Activated T-helper 2 cell treated with anti-CD3 and anti-CD28 coated beads, Interferon-gamma antibody, Interleukin-2, Interleukin-4, amounts not matched to agents 10 μg/mL and 5 μg/mL and 100 μg/mL, durations not matched to agents 14 hours and 24 hours and 36 hours (primary cell): ENCODE measurements around the gene RANGAP1. TPM values are rescaled to one million over a fixed set of nuclear protein-coding genes. Genes with fewer than 3 reads are reported as not detected.

Experiments used
- DNase-seq: peaks from one replicate; pipeline ENCODE4 v3.0.0; 2021; ENCODE audit warnings: low spot score
- H3K27ac Mint-ChIP-seq: one replicate; pipeline ENCODE4 v1.8.0; 2021; ENCODE audit warnings: mixed read lengths
- H3K27me3 Mint-ChIP-seq: one replicate; pipeline ENCODE4 v1.8.0; 2021; ENCODE audit warnings: low read depth, mixed read lengths
- H3K36me3 Mint-ChIP-seq: one replicate; pipeline ENCODE4 v1.8.0; 2021; ENCODE audit warnings: low read depth, mixed read lengths
- H3K4me1 Mint-ChIP-seq: one replicate; pipeline ENCODE4 v1.8.0; 2021; ENCODE audit warnings: low read depth, mixed read lengths
- H3K4me3 Mint-ChIP-seq: one replicate; pipeline ENCODE4 v1.8.0; 2021; ENCODE audit warnings: low read depth, mild to moderate bottlenecking, moderate library complexity, mixed read lengths
- H3K9me3 Mint-ChIP-seq: one replicate; pipeline ENCODE4 v1.8.0; 2021; ENCODE audit warnings: mixed read lengths
- intact Hi-C: fragments of 100-400 bp; cut with micrococcal nuclease; formaldehyde crosslinking; loops from one replicate; pipeline ENCODE4 v1.15.1; 2023
- total RNA-seq: library from RNA; stranded (reverse); gene quantifications from 2 replicates; pipeline ENCODE4 v1.2.3, GENCODE V29; 2022

The RANGAP1 gene, protein sequence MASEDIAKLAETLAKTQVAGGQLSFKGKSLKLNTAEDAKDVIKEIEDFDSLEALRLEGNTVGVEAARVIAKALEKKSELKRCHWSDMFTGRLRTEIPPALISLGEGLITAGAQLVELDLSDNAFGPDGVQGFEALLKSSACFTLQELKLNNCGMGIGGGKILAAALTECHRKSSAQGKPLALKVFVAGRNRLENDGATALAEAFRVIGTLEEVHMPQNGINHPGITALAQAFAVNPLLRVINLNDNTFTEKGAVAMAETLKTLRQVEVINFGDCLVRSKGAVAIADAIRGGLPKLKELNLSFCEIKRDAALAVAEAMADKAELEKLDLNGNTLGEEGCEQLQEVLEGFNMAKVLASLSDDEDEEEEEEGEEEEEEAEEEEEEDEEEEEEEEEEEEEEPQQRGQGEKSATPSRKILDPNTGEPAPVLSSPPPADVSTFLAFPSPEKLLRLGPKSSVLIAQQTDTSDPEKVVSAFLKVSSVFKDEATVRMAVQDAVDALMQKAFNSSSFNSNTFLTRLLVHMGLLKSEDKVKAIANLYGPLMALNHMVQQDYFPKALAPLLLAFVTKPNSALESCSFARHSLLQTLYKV
- 189 and 192 TPM in 2 replicates for total RNA-seq

DNA sequence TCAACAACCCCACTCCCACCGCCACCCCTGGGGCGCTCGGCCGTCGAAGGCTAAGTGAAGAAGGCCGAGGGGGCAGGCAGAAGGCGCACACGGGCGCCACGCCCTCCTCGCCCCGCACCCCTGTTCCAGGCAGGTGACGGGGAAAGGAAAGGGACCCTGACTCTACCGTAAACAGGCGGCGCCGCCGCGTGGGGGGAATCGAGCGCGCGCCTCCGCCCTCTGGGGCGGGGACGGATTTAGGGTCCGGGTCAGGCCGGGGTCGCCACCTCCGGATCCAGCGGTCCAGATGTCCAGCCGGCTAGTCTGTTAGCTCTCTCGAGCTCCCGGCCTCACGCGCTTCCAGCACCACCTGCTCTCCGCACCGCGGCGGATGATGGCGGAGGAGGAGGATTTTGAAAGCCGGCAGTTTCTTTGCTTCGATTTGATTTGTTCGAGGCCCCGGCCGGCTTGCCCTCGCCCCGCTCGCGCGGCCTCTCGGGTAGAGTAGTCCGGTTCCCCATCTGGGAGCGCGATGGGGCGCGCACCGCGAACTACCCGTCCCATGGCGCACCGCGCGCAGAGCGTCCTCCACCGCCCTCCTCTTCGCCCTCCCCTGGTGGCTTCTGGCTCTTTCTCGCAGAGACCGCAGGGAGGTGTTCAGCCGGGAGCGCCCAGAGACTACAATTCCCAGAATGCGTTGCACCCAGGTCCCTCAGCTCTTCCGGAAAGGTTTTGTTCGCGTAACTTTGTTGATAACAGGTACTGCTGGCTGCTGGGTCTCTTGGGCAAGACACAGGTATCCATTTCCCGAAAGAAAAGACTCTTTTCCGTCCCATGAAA lies at the start of gene RANGAP1:
Gene RANGAP1 (minus strand): TSS at position 368 of the 819 bp plus-strand sequence. CDS start 5,143 bp downstream, outside the sequence.
- Mint-ChIP-seq H3K4me3 (peak within 1 kb of the TSS; percentile 93), H3K9me3 (no peaks in the 10 kb centered on the region), H3K27ac (peak within 1 kb of the TSS; percentile 96), H3K4me1 (peaks cover 30% of the 10 kb centered on the region), H3K27me3 (no peaks in the 10 kb centered on the region), H3K36me3 (peaks cover 32% of the 10 kb centered on the region)
- DNase-seq, result peak; percentile 99
- intact Hi-C loops, result loop anchor here (1.0 to 5.0 kb wide), 7 partner anchors 15 to 429 kb away; partner anchors contain the start of genes EP300, L3MBTL2, RBX1 and ST13

DNA sequence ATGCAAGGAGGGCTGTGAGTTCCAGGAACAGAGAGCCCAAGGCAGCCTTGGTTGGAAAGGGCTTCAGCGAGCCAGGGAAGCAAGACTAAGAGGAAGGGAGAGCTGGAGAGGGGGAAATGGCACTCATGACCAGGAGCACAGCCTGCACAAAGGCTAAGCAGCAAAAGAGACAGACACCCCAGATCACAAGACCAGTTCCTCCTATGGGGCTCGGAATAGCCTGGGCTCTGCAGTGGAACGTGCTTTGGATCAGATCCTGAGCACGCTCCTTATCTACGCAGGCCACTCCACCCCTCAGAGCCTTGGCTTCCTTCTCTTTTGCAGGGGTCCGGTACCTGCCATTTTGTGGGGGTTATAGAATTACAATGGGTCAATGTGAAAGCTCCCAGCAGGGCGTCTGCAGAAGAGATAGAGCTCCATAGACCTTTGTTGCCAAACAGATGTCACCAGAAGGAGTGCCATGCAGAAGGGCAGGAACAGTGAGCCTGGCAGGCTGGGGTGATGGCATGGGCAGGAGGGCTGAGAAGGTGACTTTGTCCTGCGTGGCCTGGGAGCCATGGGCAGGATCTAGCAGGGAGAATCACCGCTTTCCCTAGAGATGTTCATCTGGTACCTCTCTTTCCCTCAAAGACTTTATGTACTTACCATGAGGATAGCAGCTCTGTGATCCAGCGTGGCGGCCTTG lies 49.1 kb upstream of the RANGAP1 start:
- peaks cover 41% of the 10 kb centered on the region for H3K36me3 Mint-ChIP-seq
- H3K9me3 Mint-ChIP-seq, result no peaks in the 10 kb centered on the region
- no peaks in the 10 kb centered on the region for H3K27me3 Mint-ChIP-seq
- peaks cover 2% of the 10 kb centered on the region for H3K4me1 Mint-ChIP-seq
- no peak for DNase-seq
- peak overlapping the region; percentile 29 for H3K27ac Mint-ChIP-seq
- intact Hi-C loops, result no loop called here
- no peak overlapping the region for H3K4me3 Mint-ChIP-seq

DNA sequence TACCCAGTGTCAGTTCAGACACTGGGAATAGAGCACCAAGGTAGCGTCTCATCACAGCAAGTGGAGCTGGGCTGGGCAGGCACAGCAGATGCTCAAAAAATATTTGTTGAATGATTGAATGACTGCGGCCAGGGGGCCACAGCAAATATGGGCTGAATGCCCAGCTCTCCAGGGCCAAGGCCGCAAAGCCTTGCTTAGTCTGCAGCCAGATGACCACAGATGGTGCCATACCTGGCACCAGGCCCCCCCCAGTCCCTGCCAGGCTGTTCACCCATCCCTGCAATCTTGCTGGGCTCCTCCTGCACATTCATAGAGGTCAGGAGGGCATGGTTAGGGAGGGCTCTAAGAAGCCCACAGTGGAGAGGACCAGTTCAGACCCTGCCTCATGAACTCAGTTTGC lies 48.2 kb upstream of the RANGAP1 start:
- Mint-ChIP-seq H3K27ac (no peak overlapping the region), H3K36me3 (peaks cover 42% of the 10 kb centered on the region), H3K27me3 (no peaks in the 10 kb centered on the region), H3K4me3 (no peak overlapping the region), H3K9me3 (no peaks in the 10 kb centered on the region), H3K4me1 (peaks cover 2% of the 10 kb centered on the region)
- intact Hi-C loops, result no loop called here
- no peak for DNase-seq

DNA sequence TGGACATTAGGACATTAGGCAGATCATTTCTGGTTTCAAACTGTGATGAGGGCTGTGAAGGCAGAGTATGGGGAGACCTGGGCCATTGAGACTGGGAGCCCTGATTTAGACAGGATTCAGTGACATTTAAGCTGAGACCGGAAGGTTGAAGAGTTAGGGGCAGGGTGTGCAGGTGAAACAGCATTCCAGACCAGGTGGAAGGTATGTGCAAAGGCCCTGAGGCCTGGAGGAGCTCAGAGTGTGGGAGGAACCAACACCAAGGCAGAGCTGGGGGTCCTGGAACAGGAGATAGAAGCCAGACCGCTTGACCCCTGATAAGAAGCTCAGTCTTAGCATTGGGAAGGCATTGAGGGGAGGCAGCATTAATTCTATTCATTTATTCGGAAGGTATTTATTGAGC lies 47.8 kb upstream of the RANGAP1 start:
- Mint-ChIP-seq H3K36me3 (peaks cover 39% of the 10 kb centered on the region), H3K27ac (no peak overlapping the region), H3K27me3 (no peaks in the 10 kb centered on the region), H3K4me1 (peaks cover 2% of the 10 kb centered on the region), H3K9me3 (no peaks in the 10 kb centered on the region), H3K4me3 (no peak overlapping the region)
- DNase-seq, result no peak
- intact Hi-C loops, result no loop called here

DNA sequence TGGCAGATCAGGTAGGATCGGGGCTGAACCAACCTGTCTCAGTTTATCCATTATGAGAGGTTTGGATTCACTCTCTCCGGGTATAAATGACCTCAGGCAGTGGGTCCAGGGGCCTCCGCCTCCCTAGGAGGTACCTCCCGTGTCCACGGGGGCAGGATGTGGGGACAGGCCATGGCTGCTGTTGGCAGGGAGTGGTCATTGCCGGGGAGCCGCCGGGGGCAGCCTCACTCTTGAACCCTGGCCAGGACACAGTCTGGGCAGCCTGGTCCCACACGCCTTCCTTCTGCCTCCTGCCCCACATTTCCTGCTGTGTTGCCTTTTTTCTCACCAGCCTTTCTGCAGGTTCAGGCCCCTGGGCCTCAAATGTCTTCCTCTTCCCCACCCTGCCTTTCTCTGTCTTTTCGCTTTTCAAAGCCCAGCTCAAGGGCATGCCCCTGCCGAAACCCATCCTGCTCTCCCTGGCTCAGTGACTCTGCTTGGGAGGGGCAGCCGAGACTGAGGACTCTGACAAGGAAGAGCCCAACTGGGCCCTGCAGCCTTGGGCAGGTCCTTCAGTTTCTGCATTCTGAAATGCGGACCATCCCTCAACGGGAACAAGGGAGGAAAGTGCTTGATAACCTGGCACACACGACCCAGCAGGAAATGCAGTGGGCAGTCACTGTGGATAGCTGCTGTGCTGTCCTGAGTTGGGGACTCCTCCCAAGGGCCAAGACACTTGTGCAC lies 46.4 kb upstream of the RANGAP1 start:
- H3K9me3 Mint-ChIP-seq, result no peaks in the 10 kb centered on the region
- peaks cover 48% of the 10 kb centered on the region for H3K36me3 Mint-ChIP-seq
- no peaks in the 10 kb centered on the region for H3K27me3 Mint-ChIP-seq
- H3K27ac Mint-ChIP-seq, result no peak overlapping the region
- no peak overlapping the region for H3K4me3 Mint-ChIP-seq
- DNase-seq, result no peak
- intact Hi-C loops, result no loop called here
- peaks cover 2% of the 10 kb centered on the region for H3K4me1 Mint-ChIP-seq

DNA sequence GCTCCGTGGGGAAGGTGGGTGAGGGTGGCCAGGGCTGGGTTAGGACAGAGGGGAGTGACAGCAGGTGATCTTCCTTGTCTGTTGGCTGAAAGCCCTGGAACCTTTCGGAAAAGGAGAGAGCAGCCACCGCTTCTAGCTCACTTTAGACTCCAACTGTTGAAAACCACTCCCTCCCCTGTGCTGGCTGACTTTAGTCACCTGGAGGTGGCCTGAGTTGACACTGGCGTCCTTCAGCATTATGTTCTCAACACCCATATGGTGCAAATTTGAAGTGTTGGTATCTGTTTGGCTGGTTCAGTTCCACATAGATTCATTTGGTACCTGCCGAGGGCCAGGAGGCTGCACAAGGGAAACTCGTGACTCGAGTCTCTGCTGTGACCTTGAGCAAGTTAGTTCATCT lies 44.2 kb upstream of the RANGAP1 start:
- H3K4me1 Mint-ChIP-seq, result no peaks in the 10 kb centered on the region
- intact Hi-C loops, result no loop called here
- no peaks in the 10 kb centered on the region for H3K9me3 Mint-ChIP-seq
- peaks cover 61% of the 10 kb centered on the region for H3K36me3 Mint-ChIP-seq
- DNase-seq, result no peak
- H3K4me3 Mint-ChIP-seq, result no peak overlapping the region
- no peaks in the 10 kb centered on the region for H3K27me3 Mint-ChIP-seq
- H3K27ac Mint-ChIP-seq, result no peak overlapping the region

DNA sequence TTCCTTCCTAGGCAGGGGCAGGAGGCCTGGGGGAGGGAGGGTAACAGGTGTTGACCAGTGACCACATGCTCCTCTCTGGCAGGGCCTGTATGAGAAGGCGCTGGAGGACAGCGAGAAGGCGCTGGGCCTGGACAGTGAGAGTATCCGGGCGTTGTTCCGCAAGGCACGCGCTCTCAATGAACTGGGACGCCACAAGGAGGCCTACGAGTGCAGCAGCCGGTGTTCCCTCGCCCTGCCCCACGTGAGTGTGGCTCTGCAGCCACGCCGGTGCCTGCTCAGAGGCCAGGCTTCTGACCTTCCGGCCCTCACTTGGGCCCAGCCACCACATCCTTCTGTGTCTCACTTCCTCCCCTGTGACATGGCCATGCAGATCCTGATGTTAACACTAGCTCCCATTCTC lies 41.1 kb upstream of the RANGAP1 start:
- H3K27me3 Mint-ChIP-seq, result no peaks in the 10 kb centered on the region
- intact Hi-C loops, result no loop called here
- no peaks in the 10 kb centered on the region for H3K4me1 Mint-ChIP-seq
- no peaks in the 10 kb centered on the region for H3K9me3 Mint-ChIP-seq
- H3K36me3 Mint-ChIP-seq, result peaks cover 63% of the 10 kb centered on the region
- no peak overlapping the region for H3K27ac Mint-ChIP-seq
- H3K4me3 Mint-ChIP-seq, result no peak overlapping the region
- DNase-seq, result no peak

DNA sequence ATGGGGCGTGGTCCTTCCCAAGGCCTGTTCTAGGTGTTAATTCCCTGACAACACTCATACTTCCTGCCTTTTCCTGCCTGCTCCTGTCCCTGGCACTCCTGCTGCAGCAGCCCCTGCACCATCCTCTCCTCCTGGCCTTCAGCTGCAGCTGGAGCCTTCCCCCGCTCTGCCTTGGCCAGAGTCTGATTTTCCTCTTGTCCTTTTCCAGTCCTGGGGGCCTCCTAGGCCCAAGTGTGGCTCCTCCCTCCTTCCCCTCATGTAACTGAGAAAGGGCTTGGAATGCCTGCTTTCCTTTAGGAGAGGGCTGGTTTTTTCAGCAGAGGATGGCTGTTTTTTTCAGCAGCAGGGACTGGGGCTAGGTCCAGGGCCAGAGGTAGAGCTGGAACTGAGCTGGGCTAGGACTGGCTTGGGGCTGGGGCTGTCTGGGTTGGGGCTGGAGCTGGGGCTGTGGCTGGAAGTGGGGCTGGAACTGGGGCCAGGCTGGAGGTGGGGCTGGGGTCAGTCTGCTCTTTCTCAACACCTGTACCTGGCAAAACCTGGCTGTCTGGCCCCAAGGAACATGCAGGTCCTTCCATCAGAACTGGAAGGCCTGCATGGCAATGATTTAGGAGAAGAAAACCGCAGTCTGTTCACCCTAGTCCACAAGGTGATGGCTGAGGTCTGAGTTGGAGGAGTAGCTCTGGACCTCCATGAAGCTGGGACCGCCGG lies 39.0 kb upstream of the RANGAP1 start:
- Mint-ChIP-seq H3K4me1 (no peaks in the 10 kb centered on the region), H3K36me3 (peaks cover 64% of the 10 kb centered on the region), H3K27ac (no peak overlapping the region), H3K4me3 (no peak overlapping the region), H3K27me3 (no peaks in the 10 kb centered on the region), H3K9me3 (no peaks in the 10 kb centered on the region)
- DNase-seq, result no peak
- intact Hi-C loops, result no loop called here

DNA sequence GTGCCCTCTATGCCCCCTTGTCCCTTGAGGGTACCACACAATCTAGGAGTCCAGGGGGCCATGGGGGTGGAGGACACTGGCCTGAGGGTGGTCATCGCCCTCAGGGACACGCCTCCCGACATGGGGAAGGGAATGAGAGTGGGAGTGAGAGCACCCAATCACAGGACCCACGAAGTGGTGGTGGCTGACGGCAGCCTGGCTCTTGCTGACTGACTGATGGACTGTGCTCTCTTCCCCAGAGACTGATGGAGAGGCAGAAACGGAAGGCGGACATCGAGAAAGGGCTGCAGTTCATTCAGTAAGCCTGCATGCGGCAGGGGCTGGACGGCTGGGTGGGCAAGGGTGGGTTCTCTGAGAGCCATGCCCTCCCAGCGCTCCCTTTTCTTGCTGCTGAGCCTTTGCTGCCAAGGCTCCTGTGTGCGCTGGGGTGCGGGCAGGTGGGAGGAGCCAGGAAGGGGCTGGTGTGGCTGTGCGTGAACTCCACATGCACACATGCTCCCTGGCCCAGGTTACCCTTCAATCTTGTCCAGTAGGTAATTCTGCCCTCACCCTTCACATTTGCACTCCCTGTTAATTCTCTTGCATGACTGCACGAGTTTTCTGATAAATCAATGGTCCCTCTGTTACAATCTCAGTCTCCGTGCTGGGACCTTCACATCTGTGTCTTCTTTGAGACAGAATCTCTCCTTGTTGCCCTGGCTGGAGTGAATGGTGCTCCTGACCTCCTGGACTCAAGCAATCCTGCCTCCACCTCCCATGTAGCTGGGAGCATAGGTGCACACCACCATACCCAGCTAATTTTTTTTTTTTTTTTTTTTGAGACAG lies 34.6 kb upstream of the RANGAP1 start:
- DNase-seq, result no peak
- no peaks in the 10 kb centered on the region for H3K27me3 Mint-ChIP-seq
- no peak overlapping the region for H3K4me3 Mint-ChIP-seq
- H3K36me3 Mint-ChIP-seq, result peaks cover 38% of the 10 kb centered on the region
- H3K9me3 Mint-ChIP-seq, result no peaks in the 10 kb centered on the region
- no peak overlapping the region for H3K27ac Mint-ChIP-seq
- H3K4me1 Mint-ChIP-seq, result peaks cover 4% of the 10 kb centered on the region
- intact Hi-C loops, result no loop called here

DNA sequence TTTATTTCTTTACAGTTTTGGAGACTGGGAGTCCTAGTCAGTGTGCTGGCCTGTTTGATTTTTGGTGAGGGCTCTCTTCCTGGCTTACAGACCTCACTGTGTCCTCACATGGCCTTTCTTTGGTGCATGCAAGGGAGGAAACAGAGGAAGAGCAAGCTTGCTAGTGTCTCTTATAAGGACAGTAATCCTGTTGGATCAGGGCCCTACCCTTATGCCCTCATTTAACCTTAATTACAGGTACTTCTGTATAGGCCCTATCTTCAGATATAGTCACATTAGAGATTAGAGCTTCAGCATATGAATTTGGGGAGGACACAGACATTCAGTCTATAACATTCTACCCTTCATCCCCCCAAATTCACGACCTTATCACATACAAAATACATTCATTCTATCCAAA lies 29.6 kb upstream of the RANGAP1 start:
- Mint-ChIP-seq H3K27ac (no peak overlapping the region), H3K4me3 (no peak overlapping the region)
- intact Hi-C loops, result no loop called here

DNA sequence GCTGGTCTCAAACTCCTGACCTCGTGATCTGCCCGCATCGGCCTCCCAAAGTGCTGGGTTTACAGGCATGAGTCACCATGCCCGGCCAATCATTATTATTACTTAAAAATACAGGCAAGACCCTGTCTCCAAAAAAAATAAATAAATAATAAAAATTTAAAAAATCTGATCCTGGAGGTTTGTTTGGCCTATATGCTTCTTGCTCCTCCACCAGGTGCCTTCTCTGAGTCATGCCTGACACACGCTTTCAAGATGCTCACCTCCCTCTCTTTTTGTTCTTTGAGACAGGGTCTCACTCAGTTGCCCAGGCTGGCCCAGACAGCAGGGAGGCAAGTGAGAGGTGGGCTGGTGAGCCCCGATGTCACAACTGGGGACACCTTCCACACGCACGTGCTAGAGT lies 28.8 kb upstream of the RANGAP1 start:
- H3K4me1 Mint-ChIP-seq, result peaks cover 13% of the 10 kb centered on the region
- intact Hi-C loops, result no loop called here
- no peaks in the 10 kb centered on the region for H3K9me3 Mint-ChIP-seq
- no peak for DNase-seq
- H3K27ac Mint-ChIP-seq, result no peak overlapping the region
- no peaks in the 10 kb centered on the region for H3K27me3 Mint-ChIP-seq
- H3K4me3 Mint-ChIP-seq, result no peak overlapping the region
- peaks cover 10% of the 10 kb centered on the region for H3K36me3 Mint-ChIP-seq

More for the DNA sequence above, 29.6 kb upstream of the RANGAP1 start:
- H3K27me3 Mint-ChIP-seq, result no peaks in the 10 kb centered on the region
- peaks cover 12% of the 10 kb centered on the region for H3K36me3 Mint-ChIP-seq
- peaks cover 13% of the 10 kb centered on the region for H3K4me1 Mint-ChIP-seq
- DNase-seq, result no peak
- no peaks in the 10 kb centered on the region for H3K9me3 Mint-ChIP-seq
